Activated naive CD8-positive, alpha-beta T cell treated with anti-CD3 and anti-CD28 coated beads, Interleukin-2, amount 50 U/mL, for 16 hours (primary cell): ENCODE measurements around the gene DDRGK1.

ENCODE experiments used
- DNase-seq: peaks from one replicate; pipeline ENCODE4 v3.0.0-alpha.2; 2020; ENCODE audit warnings: low read depth, low spot score

DDRGK1 gene

DNA sequence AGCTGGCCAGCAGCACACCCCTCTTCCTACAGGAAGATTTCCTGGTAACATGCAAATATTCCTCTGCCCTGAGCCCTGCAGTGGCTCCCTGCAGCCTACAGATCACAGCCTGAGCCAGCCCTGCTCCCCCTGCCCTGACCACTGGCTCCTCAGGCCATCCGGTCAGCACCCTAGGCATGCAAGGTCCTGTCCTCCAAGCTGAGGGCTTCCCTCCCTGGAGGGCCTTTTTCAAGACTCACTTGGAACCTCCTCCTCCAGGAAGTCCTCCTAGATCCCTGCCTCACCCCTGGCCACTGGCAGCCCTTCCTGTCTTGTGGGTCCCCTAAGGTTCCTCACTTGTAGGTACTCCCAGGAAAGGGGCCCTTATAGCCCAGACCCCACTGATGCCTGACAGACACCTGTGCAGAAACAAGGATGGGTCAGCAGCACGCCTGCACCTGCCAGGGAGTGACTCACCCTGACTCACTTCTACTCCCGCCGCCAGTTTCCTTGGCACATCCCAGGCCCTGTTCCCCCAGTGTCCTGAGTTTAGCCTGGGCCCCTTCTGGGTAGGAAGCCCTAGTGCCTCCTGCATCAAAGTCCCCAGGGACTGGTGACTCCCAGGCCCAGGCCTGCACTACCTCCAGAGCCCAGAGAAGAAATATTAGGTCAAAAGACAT, 31.3 kb upstream of the DDRGK1 start:
- DNase-seq = no peak

DNA sequence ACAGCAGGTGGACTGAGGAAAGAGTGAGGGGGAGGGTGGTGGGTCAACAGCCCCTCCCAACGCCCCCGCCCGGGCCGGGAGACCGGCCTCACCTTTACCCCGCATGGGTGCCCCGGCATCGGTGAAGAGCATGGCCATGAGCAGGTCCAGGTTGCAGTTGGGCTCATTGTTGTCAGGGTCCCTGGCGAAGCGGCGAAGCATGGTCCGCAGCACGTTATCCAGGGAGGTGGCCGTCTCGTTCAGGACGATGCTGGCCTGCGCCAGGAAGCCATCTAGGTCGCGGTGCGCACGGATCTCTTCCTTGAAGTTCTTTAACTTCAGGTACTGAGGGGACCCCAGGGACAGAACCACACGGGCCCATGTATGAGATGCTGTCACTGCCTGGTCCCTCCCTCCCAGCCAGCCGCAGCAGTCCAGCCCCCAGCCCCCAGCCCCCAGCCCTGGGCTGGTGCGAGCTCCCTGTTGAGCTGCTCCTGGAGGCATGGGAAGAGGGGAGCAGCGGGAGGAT, 29.6 kb upstream of the DDRGK1 start:
- DNase-seq = no peak

DNA sequence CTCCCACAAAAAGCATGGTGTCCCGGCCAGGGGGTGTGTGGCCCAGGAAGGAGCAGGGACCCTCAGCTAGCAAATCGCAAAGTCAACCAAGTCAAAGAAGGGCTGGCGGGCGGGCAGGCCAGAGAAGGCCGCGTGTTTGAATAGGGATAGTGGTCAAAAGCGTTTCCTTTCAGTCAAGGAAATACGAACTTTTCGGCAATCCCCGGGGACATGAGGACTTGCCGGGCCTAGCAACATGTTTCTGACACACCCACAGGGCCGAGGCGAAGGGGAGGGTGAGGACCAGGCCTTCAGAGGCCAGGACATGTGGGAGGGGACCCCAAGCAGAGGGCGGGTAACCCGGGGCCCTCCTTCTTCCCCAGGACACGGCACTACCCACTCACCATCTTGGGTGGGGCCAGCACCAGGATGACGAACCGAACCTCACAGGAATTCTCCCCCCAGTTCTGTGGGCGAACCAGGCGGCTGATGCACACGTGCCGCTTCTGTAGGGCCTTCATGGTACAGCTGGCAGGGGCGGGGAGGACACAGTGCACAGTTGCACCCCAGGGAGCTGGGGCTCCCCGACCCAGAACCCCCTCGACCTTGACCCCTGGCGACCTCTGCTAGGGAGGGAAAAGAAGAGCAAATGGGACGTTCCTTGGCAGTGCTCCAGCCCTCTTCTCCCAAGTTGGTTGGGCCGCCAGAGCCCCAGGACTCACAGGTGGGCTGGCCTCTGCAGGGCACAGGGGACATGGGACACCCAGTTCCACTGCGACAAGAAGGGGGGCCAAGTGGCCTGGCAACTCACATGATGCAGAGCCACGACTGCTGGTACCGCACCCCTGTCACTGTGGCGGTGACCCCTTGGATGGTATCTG, 28.9 kb upstream of the DDRGK1 start:
- no peak for DNase-seq

DNA sequence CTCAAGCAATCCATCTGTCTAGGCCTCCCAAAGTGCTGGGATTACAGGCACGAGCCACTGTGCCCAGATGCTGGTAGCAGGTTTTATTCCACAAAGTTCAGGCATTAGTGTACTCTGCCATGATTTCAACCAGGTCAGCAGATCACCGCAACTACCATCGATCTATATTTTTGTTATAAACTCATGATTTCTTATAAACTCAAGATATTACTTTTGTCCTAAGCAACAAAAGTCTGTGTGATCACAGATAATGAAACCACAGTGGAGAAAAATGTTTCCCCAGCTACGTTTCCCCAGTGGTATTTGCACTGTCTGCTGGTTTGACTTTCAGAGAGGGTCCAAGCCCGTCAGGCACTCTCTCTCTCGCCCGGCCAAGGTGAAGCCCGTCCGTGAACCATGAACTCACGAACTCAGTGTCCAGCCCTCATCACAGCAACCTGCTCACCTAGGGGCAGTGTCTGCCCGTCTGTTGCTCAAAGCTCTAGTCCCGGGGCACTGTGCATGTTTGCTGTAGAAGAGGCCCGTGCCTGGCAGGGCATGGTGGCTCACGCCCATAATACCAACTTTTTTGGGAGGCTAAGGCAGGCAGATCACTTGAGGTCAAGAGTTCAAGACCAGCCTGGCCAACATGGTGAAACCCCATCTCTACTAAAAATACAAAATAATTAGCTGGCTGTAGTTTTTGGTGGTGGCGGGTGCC, 27.6 kb upstream of the DDRGK1 start:
- no peak for DNase-seq

DNA sequence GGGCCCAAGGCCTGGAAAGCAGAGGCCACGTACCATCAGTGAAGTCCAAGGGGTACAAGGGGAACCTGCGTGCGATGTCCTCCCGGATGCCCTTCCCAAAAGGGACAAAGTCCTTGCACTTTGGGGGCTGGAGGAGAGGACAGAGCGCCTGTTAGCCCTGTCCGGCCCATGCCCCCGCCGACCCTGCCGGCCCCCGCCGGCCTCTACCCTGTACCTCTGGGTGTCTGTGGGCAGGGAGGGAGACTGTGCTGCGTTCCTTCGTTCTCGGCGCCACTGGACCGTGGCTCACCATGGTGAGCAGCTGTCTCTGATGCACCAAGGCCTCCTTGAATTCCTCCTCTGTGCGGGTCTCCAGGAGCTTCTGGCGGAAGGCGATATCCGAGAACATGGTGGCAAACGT, 26.6 kb upstream of the DDRGK1 start:
- DNase-seq = no peak

DNA sequence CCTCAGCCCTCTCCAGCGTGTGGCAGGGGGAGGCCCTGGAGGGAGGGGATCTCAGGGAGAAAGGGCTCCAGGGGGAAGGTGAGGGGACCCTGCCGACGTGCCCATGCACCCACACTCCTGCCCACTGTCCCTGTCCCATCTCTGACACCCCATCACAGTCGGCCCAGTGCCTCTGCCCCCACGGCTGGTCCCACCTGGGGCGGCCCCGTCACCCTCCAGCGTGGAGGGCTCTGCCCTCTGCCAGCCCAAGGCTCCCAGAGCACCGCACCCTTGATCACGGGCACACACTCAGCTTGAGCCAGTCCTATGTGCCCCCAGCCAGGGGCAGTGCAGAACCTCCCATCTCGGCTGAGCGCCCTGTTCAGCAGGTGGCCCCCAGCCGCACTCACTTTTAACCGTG, 25.3 kb upstream of the DDRGK1 start:
- DNase-seq = no peak

DNA sequence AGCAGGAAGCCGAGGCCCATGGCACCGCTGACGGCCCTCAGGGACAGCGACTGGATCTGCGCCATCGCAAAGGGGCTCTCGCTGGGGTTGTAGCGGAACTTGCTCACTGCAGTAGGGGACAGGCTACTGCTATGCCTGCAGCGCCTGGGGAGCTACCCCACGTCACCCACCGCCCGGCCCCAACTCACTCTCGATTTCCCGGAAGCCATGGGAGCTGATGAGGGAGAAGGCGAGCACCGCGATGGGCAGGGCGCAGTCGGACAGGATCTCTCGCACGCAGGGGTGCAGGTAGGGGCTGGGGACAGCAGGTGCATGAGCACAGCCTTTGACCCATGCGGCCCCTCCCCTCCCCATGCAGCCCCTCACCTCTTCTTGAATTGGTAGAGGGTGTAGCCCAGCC, 24.7 kb upstream of the DDRGK1 start:
- no peak for DNase-seq

DNA sequence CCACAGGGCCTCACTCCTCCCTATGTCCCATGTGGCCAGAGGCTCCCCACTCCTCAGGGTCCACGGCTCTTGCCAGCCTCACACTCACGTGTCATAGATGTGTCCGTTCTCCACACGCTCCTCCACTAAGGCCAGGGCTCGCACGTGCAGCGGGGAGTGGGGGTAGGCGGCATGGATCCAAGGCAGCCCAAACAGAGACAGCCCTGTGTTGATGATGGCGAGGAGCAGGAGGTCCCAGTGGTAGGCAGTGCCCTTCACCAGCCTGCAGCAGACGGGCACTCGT, 24.2 kb upstream of the DDRGK1 start:
- DNase-seq = no peak

DNA sequence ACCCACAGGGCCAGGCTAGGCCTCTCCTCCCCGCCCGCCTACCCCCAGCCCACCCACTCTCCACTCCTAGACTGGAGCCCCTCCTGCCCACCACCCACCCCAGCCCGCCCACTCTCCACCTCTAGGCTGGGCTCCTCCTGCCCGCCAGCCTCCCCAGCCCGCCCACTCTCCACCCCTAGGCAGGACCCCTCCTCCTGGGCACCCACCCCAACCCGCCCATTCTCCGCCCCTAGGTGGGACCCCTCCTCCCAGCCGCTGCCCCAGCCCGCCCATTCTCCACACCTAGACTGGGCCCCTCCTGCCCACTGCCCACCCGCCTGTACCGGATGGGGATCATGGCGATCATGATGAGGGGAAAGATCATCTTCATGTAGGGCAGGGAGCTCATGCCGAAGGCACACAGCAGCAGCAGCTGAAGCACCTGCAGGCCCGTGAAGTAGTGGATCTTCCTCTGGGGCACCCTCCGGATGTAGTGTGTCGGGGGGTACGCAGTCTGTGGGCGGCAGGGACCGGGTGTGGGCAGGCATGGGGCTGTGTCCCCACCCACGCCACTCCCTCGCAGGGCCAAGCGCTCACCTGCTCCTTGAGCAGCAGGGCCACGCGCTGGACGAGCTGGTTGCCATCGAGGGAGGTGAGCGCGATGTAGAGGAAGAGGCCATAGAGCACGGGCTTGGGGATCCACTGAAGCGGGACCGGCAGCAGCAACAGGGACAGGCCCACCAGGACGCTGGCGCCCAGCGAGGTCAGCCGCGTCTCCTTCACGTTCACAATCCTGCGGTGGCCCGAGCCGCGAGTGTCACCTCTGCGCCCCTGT, 23.7 kb upstream of the DDRGK1 start:
- DNase-seq = no peak

DNA sequence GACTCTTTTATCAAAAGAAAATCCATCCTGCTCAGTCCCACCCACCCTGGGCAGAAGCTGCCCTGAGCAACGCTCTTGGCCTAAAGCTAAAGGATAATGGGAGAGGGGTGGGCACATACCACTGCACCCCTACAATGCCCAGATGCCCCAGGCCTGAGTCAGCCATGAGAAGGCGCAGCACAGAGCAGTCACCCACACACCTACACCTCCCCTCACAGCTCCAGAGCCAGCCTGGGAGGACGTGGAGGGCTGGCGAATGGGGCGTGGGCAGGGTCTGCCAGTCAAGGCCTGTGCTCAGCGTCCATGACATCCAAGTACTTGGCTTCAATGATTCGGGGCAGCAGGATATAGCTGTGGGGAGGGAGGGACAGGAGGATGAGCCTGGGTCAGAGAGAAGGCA, 23.0 kb upstream of the DDRGK1 start:
- DNase-seq = no peak

DNA sequence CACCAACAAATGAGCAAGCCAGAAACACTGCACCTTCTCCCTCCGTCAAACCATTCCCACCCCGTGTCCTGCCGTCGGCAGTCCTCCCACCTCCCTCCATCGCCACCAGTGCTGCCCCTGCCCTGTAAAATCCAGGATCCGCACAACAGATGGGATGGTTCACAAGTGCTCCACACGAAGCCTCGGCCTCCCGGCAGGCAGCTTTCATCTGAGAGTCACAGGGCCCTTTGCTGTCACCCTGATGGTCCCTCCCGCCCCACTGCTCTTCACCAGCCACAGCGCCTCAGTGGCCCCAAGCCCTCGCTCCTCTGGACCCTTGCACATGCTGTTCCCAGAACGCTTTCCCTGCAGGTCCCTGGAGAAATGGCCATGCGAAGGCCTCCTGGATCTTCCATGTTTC, 22.4 kb upstream of the DDRGK1 start:
- no peak for DNase-seq

DNA sequence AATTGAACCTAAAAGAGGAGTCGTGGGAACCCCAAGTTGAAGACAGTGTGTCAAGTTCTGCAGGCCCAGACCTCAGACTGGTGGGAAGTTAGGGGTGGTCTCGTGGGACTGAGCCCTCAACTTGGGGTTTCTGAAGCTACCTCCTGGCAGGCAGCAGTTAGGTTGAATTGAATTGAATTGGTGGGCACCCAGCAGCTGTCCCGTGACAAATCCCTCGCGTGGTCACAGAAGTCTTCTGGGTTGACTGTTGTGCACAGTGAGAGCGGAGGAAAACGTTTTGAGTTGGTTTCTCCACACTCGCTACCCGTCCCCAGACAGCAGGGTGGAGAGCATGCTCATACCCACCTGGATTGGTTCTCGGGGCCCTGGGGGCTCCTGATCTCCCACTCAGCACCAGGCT, 21.6 kb upstream of the DDRGK1 start:
- DNase-seq = no peak

DNA sequence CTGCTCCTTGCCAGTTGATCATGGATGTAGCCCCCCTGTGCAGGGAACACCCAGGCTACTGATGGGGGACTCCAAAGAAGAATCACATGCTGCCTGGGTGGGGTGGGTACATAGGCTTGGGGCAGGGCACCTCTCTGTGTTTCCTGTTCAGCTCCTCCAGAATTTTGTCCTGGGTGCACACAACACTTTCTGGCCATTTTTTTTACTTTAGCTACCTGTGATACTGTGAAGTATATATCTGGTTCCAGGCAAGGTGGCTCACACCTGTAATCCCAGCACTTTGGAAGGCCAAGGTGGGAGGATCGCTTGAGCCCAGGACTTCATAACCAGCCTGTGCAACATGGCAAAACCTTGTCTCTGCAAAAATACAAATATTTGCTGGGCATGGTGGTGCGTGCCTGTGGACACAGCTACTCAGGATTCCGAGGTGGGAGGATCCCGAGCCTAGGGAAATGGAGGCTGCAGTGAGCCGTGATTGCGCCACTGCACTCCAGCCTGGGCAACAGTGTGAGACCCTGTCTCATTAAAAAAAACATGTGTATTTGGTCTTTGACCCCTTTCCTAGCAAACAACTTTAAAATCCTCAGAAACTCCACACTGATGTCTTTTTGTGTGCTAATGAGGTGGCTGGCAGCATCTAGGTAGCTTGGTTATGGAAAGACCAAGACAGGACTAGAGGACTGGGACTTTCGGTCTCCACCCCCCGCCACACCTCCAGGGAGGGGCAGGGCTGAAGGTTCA, 20.4 kb upstream of the DDRGK1 start:
- no peak for DNase-seq

DNA sequence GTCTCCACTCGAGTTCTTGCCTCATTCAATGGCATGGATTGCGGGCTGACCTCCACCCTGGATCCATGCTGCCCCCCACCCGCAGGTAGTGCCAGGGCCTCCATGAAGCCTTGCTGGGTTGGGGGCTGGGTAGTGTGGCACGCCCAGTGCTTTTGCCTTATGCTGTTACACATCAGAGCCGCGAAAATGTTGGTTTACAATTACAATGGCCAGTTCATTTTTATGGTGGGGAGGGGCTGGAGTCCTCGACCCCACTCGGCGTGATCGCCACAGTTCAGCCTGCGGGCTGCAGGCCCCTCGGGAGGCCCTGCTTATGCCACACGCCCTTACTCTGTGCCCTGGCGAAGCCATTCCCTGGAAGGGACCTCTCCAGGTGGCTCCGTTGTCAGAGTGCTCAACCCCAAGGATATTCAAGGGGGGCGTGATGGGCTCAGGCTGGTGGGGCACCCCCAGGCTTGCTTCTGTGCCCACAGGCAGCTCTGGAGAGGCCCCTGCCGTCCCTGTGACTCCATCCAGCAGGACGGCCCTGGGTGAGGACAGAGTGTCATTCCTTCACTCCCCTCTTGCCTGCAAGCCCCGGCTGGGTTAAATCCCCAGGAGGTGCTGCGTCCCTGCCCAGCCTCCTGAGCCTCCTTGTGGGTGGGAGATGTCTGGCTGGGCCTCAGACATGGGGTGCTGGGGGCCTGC, 19.7 kb upstream of the DDRGK1 start:
- DNase-seq = no peak

DNA sequence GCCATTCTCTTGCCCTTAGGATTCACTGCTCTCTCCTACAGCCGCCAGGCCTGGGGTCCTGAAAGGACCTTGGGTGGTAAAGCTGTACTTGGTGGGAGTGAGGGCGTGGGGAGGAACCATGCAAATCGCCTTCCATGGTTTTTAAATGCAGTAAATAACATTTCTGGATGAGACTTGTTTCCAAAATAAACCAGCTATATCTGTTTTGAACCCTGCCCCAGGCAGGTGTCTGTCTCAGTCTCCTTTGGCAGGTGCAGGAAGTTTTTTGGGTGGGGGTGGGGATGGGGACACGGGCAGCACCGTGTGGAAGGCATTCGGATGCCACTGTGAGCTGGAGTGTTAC, 19.1 kb upstream of the DDRGK1 start:
- no peak for DNase-seq

DNA sequence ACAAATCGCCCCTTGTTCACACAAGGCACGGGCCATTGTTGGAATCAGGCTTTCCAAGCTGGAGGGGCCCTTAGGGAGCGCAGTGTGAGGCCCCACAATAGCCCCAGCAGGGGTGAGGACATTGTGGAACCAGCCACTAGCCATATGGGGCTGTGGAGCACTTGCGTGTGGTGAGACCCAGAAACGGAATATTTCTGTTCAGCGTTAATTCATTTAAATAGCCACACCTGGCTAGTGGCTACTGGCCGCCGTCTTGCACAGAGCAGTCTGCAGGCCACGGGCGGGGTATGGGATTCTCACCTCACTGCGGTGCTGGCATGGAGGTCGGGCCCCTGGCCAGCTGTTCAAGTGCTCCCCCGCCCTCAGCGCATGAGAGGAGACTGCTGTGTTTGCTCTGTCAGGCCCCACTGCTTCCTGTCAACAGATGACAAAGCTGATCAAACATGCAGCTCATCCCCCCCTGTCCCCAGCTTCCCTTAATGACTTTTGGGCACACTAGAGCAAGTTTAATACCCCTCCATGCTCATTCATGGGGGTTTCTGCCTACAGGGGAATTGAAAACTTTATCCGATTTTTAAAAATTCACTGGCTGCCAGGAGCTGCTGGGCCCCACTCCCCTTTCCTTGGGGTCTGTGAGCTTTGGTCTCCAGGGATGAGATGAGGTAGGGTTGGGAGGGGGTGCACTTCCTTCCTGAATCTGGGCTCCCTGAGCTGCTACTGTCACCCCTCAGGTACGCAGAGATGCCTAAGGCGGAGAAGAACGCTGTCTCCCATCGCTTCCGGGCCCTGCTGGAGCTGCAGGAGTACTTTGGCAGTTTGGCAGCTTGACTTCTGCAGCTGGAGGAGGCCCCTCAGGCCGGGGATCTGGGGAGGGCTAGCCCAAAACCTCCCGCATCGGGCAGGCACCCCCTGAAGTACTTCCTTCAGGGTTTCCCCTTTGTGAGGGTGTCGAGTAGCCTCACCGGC, 18.4 kb upstream of the DDRGK1 start:
- no peak for DNase-seq

DNA sequence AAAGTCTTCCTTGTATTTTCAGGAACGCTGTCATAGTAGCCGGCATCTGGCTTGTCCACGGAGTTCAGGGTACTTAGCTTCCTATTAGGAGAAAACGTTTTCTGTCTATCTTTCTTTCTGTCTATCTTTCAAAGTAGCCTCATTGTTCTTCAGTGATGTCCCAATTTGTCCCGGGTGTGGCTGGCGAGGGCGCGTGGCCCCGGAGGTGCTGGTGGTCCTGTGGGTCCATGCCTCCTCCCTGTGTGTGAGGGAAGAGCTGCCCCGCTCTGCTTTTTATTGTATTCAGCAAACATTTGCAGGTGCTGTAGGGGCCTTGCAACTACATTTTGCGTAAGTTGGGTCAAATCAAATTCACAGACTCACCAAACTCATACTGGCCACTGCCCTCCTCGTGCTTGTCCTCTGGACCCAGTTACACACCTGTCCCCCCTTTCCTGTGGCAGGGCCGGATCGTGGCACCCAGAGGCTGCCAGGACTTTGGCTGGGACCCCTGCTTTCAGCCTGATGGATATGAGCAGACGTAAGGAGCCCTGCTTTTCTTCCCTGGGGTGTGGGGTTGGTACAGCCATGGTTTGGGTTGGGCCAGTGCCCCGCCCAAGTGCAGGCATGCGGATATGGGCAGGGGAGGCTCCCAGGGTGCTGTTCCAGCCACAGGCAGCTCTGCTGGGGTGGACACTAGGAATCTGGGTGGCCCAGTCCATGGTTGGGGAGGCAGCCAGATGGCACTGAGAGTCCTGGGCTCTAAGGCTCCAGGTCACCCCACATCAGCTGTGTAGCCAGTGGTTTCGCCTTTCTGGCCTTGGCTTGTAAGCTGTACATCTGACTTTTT, 17.1 kb upstream of the DDRGK1 start:
- no peak for DNase-seq

DNA sequence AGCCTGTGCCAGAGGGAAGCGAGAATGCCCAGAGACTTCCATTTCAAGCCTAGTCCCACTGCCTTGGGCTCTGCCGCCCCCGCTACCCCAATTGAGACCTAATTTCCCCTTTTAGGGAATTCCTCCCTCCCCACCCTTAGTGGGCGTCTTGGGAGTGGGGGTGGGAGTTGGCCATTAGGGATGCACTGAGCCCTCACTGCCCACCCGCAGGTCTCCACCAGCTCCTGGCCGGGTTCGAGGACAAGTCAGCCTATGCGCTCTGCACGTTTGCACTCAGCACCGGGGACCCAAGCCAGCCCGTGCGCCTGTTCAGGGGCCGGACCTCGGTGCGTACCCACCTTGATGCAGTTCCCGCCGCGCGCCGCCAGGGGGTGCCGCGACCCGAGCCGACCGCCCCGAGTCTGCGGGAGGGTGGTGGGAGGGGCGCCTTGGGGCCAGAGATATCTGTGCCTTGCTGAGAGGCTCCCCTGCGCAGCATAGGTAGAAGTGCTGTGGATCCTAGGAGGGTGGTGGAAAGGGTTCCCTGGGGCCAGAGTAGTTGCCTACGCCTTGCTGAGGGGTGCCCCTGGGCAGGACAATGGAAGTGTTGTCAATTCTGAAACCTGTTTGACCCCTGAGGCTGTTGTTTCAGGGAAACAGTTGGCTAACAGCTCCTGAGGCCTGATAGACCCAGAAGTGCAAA, 14.0 kb upstream of the DDRGK1 start:
- DNase-seq = peak; percentile 65
